OCI-LY7 (cell line): ENCODE measurements around the gene C16orf46. TPM values are rescaled to one million over a fixed set of nuclear protein-coding genes. Genes with fewer than 3 reads are reported as not detected.
A peak's percentile ranks its signal among the peaks of the same experiment; 100 is the strongest.

ENCODE experiments used
- BruUV-seq: library from RNA; stranded (reverse); fragments of 400-500 nt; replicated peaks from 2 replicates; lab custom pipeline; 2021; lab: Mats Ljungman, UMichigan
- CTCF ChIA-PET: fragments of 300-600 bp; sonication (Branson Sonifier 250); formaldehyde crosslinking; loops from one replicate; lab custom pipeline; 2022; ENCODE audit warnings: antibody characterized with exemption; ENCODE audit not compliant: unreplicated experiment; lab: Charles Lee
- POLR2A ChIA-PET: fragments of 300-600 bp; sonication (Branson Sonifier 250); formaldehyde crosslinking; loops from one replicate; lab custom pipeline; 2022; ENCODE audit warnings: antibody characterized with exemption; lab: Charles Lee
- DNase-seq: peaks from one replicate; pipeline ENCODE4 v3.0.0-alpha.2; 2015; ENCODE audit warnings: low spot score
- H2AFZ ChIP-seq: fragments of 200-600 bp; sonication (generic), shearing (Covaris generic); 2 replicates; pipeline ENCODE4 v1.6.1; 2014; ENCODE audit warnings: mild to moderate bottlenecking, antibody characterized with exemption, low read length, moderate library complexity
- H3K27ac ChIP-seq: fragments of 200-600 bp; sonication (generic); 2 replicates; pipeline ENCODE4 v1.5.1; 2014; ENCODE audit warnings: mixed run types, low read depth, mild to moderate bottlenecking, moderate library complexity, low read length, inconsistent platforms; ENCODE audit not compliant: poor library complexity, severe bottlenecking
- H3K36me3 ChIP-seq: fragments of 200-600 bp; sonication (generic); 2 replicates; pipeline ENCODE4 v1.6.1; 2014; ENCODE audit warnings: mild to moderate bottlenecking, antibody characterized with exemption, low read length, moderate library complexity, mixed read lengths; ENCODE audit not compliant: insufficient read depth
- H3K4me1 ChIP-seq: fragments of 200-600 bp; sonication (generic); 2 replicates; pipeline ENCODE4 v1.5.1; 2014; ENCODE audit warnings: mild to moderate bottlenecking, low read length; ENCODE audit not compliant: insufficient read depth, poor library complexity, severe bottlenecking
- H3K4me2 ChIP-seq: fragments of 200-600 bp; sonication (generic); 2 replicates; pipeline ENCODE4 v1.6.1; 2014; ENCODE audit warnings: mild to moderate bottlenecking, low read length
- H3K4me3 ChIP-seq: fragments of 200-600 bp; sonication (generic); 2 replicates; pipeline ENCODE4 v1.5.1; 2014; ENCODE audit warnings: mild to moderate bottlenecking, low read depth, low read length; ENCODE audit not compliant: poor library complexity, severe bottlenecking
- H3K79me2 ChIP-seq: fragments of 200-600 bp; sonication (generic); 2 replicates; pipeline ENCODE4 v1.6.1; 2016; ENCODE audit warnings: low read depth, mild to moderate bottlenecking, low read length, moderate library complexity, mixed read lengths; ENCODE audit not compliant: insufficient read depth
- H3K9me2 ChIP-seq: fragments of 200-600 bp; sonication (generic); 2 replicates; pipeline ENCODE4 v1.6.1; 2016; ENCODE audit warnings: mild to moderate bottlenecking, low read length, mixed read lengths; ENCODE audit not compliant: insufficient read depth
- H3K9me3 ChIP-seq: fragments of 200-600 bp; sonication (generic); 2 replicates; pipeline ENCODE4 v1.6.1; 2014; ENCODE audit warnings: mild to moderate bottlenecking, mixed run types, low read length, mixed read lengths
- H4K20me1 ChIP-seq: fragments of 200-600 bp; sonication (generic); 2 replicates; pipeline ENCODE4 v1.6.1; 2014; ENCODE audit warnings: mild to moderate bottlenecking, antibody characterized with exemption, low read length, moderate library complexity, mixed read lengths; ENCODE audit not compliant: insufficient read depth
- CTCF ChIP-seq: fragments of 200-600 bp; sonication (generic); conservative IDR thresholded peaks from 2 replicates; pipeline ENCODE4 v1.5.1; 2014; ENCODE audit warnings: mild to moderate bottlenecking, antibody characterized with exemption, low read length, moderate library complexity, mixed read lengths
- EZH2phosphoT487 ChIP-seq: fragments of 200-600 bp; sonication (generic); IDR thresholded peaks from 2 replicates; pipeline ENCODE4 v1.6.1; 2018; ENCODE audit warnings: low read depth, borderline replicate concordance, mild to moderate bottlenecking, mixed run types, antibody characterized with exemption, low read length, moderate library complexity, mixed read lengths
- intact Hi-C: fragments of 100-400 bp; cut with micrococcal nuclease; formaldehyde crosslinking; loops from one replicate; pipeline ENCODE4 v1.10.0; 2022; ENCODE audit not compliant: unreplicated experiment
- total RNA-seq, 2 experiments: library from RNA; depleted of rRNA in 1 of 2; stranded (reverse); fragments of >200 nt in 1 of 2; shearing (Covaris generic) in 1 of 2; gene quantifications; 2 replicates each; pipeline ENCODE4 v1.2.3, GENCODE V29; 2014 to 2022

The C16orf46 gene
- total RNA-seq, 2 experiments from 2014 or later = 0.69 to 1.2 TPM

GRCh38 chr16:81099958-81100357 is 22.9 kb upstream of the C16orf46 start:
- CTCF ChIA-PET = no interaction called here

GRCh38 chr16:81097230-81097629 is 20.2 kb upstream of the C16orf46 start:
- Histone ChIP-seq H3K9me3 (no peaks in the 10 kb centered on the region), H3K79me2 (peaks cover 22% of the 10 kb centered on the region; the same call in 1 of the 2 replicates), H2AFZ (peak overlapping the region; percentile 75; the same call in 1 of the 2 replicates), H3K36me3 (peaks cover 3% of the 10 kb centered on the region; the same call in 1 of the 2 replicates), H3K4me2 (peak overlapping the region; percentile 44; the same call in 1 of the 2 replicates), H3K4me1 (peaks cover 23% of the 10 kb centered on the region), H3K27ac (no peak overlapping the region), H3K4me3 (no peak overlapping the region), H3K9me2 (no peaks in the 10 kb centered on the region), H4K20me1 (no peaks in the 10 kb centered on the region)
- TF ChIP-seq EZH2phosphoT487 (no peak), CTCF (no peak)
- DNase-seq = no peak
- BruUV-seq = no TSS peak
- intact Hi-C loops = loop anchor here (10.0 kb wide), 1 partner anchor 218 kb away; the partner anchor contains the start of gene GAN
- CTCF ChIA-PET = no interaction called here
- POLR2A ChIA-PET = interaction anchor here (1.1 kb wide), 1 partner anchor 618 kb away, joined by 3 read pairs; no protein-coding TSS in a partner anchor

More at GRCh38 chr16:81099958-81100357, 22.9 kb upstream of the C16orf46 start:
- H3K4me3 ChIP-seq = no peak overlapping the region
- no peaks in the 10 kb centered on the region for H4K20me1 ChIP-seq
- no peaks in the 10 kb centered on the region for H3K36me3 ChIP-seq
- H3K9me2 ChIP-seq = no peaks in the 10 kb centered on the region
- DNase-seq = no peak
- H3K27ac ChIP-seq = no peak overlapping the region
- H3K4me1 ChIP-seq = peaks cover 10% of the 10 kb centered on the region
- POLR2A ChIA-PET = no interaction called here
- no peak overlapping the region for H2AFZ ChIP-seq
- TF ChIP-seq EZH2phosphoT487 (no peak), CTCF (no peak)
- BruUV-seq = no TSS peak
- peaks cover 8% of the 10 kb centered on the region; the same call in 1 of the 2 replicates for H3K79me2 ChIP-seq
- no peak overlapping the region for H3K4me2 ChIP-seq
- H3K9me3 ChIP-seq = no peaks in the 10 kb centered on the region
- intact Hi-C loops = loop anchor here (10.0 kb wide), 1 partner anchor 215 kb away; the partner anchor contains the start of gene GAN

GRCh38 chr16:81096715-81097208 is 19.7 kb upstream of the C16orf46 start:
- Histone ChIP-seq H3K9me2 (no peaks in the 10 kb centered on the region), H3K36me3 (peaks cover 3% of the 10 kb centered on the region; the same call in 1 of the 2 replicates), H3K4me3 (peak overlapping the region; percentile 6), H3K79me2 (peaks cover 22% of the 10 kb centered on the region; the same call in 1 of the 2 replicates), H3K9me3 (no peaks in the 10 kb centered on the region), H3K4me2 (peak overlapping the region; percentile 44), H2AFZ (peak overlapping the region; percentile 75; the same call in 1 of the 2 replicates), H3K27ac (no peak overlapping the region), H4K20me1 (no peaks in the 10 kb centered on the region), H3K4me1 (peaks cover 23% of the 10 kb centered on the region)
- no peak for DNase-seq
- CTCF ChIA-PET = no interaction called here
- intact Hi-C loops = loop anchor here (1.0 to 10.0 kb wide), 3 partner anchors 61 to 218 kb away; partner anchors contain the start of genes ATMIN, CMC2 and GAN
- TF ChIP-seq CTCF (no peak), EZH2phosphoT487 (no peak)
- POLR2A ChIA-PET = interaction anchor here (1.1 kb wide), 1 partner anchor 618 kb away, joined by 3 read pairs; no protein-coding TSS in a partner anchor
- BruUV-seq = no TSS peak
